NOMO-1 treated with DMSO at 0.1 percent for 48 hours (cell line): ENCODE measurements around the gene ZCCHC14.
A peak's percentile ranks its signal among the peaks of the same experiment; 100 is the strongest.
"Not testable (repeated sequence)": the region's sequence is repeated elsewhere in the genome, so short reads cannot be mapped to it uniquely, and the experiment has no call there.

Experiments used
- DNase-seq: peaks from one replicate; lab custom pipeline; 2025; ENCODE audit not compliant: unreplicated experiment; lab: John Stamatoyannopoulos, UW

The ZCCHC14 gene

GRCh38 chr16:87497767-87498290 lies 5.0 kb upstream of the ZCCHC14 start:
- not testable (repeated sequence) for DNase-seq

- DNase-seq = not testable (repeated sequence)
These were observed 4.4 kb upstream of the ZCCHC14 start for GRCh38 chr16:87497023-87497766.

- DNase-seq = peak; percentile 50
These were observed 3.6 kb upstream of the ZCCHC14 start for GRCh38 chr16:87496447-87496801.

- no peak for DNase-seq
These were observed 3.0 kb upstream of the ZCCHC14 start for GRCh38 chr16:87495578-87496446.

GRCh38 chr16:87493608-87494280 lies 920 bp upstream of the ZCCHC14 start:
- DNase-seq = no peak

GRCh38 chr16:87492291-87492630 lies 563 bp downstream of the ZCCHC14 start:
- no peak for DNase-seq

GRCh38 chr16:87491522-87492290 lies 1.1 kb downstream of the ZCCHC14 start:
- DNase-seq = no peak

GRCh38 chr16:87490799-87491521 lies 1.9 kb downstream of the ZCCHC14 start:
- not testable (repeated sequence) for DNase-seq

GRCh38 chr16:87490096-87490798 lies 2.6 kb downstream of the ZCCHC14 start:
- DNase-seq = no peak

- DNase-seq = no peak
These were observed 3.3 kb downstream of the ZCCHC14 start for GRCh38 chr16:87489434-87490045.

- peak; percentile 5 for DNase-seq
These were observed 3.9 kb downstream of the ZCCHC14 start for GRCh38 chr16:87488960-87489359.

- peak; percentile 56 for DNase-seq
These were observed 5.4 kb downstream of the ZCCHC14 start for GRCh38 chr16:87487361-87487924.

GRCh38 chr16:87486713-87487247 lies 6.0 kb downstream of the ZCCHC14 start:
- no peak for DNase-seq

GRCh38 chr16:87486282-87486681 lies 6.5 kb downstream of the ZCCHC14 start:
- DNase-seq = no peak

- DNase-seq = not testable (repeated sequence)
These were observed 7.0 kb downstream of the ZCCHC14 start for GRCh38 chr16:87485792-87486191.

GRCh38 chr16:87484487-87485331 lies 8.1 kb downstream of the ZCCHC14 start:
- DNase-seq = no peak

- DNase-seq = no peak
These were observed 9.3 kb downstream of the ZCCHC14 start for GRCh38 chr16:87483481-87483880.

- DNase-seq = not testable (repeated sequence)
These were observed 10.2 kb downstream of the ZCCHC14 start for GRCh38 chr16:87482670-87483069.
